ENCODE measurements around the gene FOSL1. TPM values are rescaled to one million over a fixed set of nuclear protein-coding genes. Genes with fewer than 3 reads are reported as not detected.

FOSL1 gene
- total and polyA plus RNA-seq, 2 of the 13 experiments (the other 11 are each of a cell fraction or from before 2014, with no cell fraction given): 4.0 to 4.1 TPM

GRCh38 chr11:65857853-65858680 is 42.1 kb downstream of the FOSL1 start, which contains the start of gene CFL1 (continued):
- peak; percentile 89 for TF ChIP-seq ELF1 (CRISPR knock-in tag; IDR thresholded peaks at IDR 0.05)
- TF ChIP-seq CREM (IDR thresholded peaks at IDR 0.05): peak; percentile 91
- no peak for TF ChIP-seq CREM (CRISPR knock-in tag; IDR thresholded peaks at IDR 0.05)
- peak; percentile 84 for TF ChIP-seq TAF15 (IDR thresholded peaks at IDR 0.05; ENCODE audit: low read depth, low read length, poor library complexity, severe bottlenecking)
- TF ChIP-seq ZMAT3 (CRISPR knock-in tag; conservative IDR thresholded peaks at IDR 0.05): 0 out of 2 replicates have a peak, but pooled peaks have one; percentile 42
- peak; percentile 52; the same call in 1 of the 2 replicates for TF ChIP-seq ESRRA (CRISPR knock-in tag; IDR thresholded peaks at IDR 0.05; ENCODE audit: low read depth)
- TF ChIP-seq ZNF232 (CRISPR knock-in tag; IDR thresholded peaks at IDR 0.05; ENCODE audit: borderline replicate concordance): no peak
- TF ChIP-seq KLF16 (CRISPR knock-in tag; IDR thresholded peaks at IDR 0.05): peak in 1 of 2 experiments; percentile 93; a peak in 2 of 4 replicates
- TF ChIP-seq ZNF616 (CRISPR knock-in tag; IDR thresholded peaks at IDR 0.05; ENCODE audit: low read depth): no peak; the same call in 1 of the 2 replicates
- no peak for TF ChIP-seq RELA (CRISPR knock-in tag; IDR thresholded peaks at IDR 0.05)
- peak; percentile 86 for TF ChIP-seq ZFY (CRISPR knock-in tag; IDR thresholded peaks at IDR 0.05)
- no peak for TF ChIP-seq SMARCE1 (IDR thresholded peaks at IDR 0.05; ENCODE audit: borderline replicate concordance)
- TF ChIP-seq NR1H2 (CRISPR knock-in tag; IDR thresholded peaks at IDR 0.05; ENCODE audit: borderline replicate concordance, low read depth): no peak
- TF ChIP-seq ZNF841 (CRISPR knock-in tag; IDR thresholded peaks at IDR 0.05; ENCODE audit: borderline replicate concordance): no peak
- peak; percentile 42 for TF ChIP-seq ZNF883 (CRISPR knock-in tag; IDR thresholded peaks at IDR 0.05; ENCODE audit: not compliant biosample characterization)
- 0 out of 2 replicates have a peak, but pooled peaks have one; percentile 41 for TF ChIP-seq ZFP1 (CRISPR knock-in tag; IDR thresholded peaks at IDR 0.05)
- TF ChIP-seq ZNF652 (CRISPR knock-in tag; IDR thresholded peaks at IDR 0.05; ENCODE audit: borderline replicate concordance, low read depth): no peak
- peak; percentile 75 for TF ChIP-seq SP4 (CRISPR knock-in tag; IDR thresholded peaks at IDR 0.05)
- TF ChIP-seq ZBTB7A (CRISPR knock-in tag; IDR thresholded peaks at IDR 0.05): no peak
- no peak for TF ChIP-seq MBD4 (IDR thresholded peaks at IDR 0.05; ENCODE audit: borderline replicate concordance, low read length)
- no peak for TF ChIP-seq HOXA7 (CRISPR knock-in tag; IDR thresholded peaks at IDR 0.05)
- no peak for TF ChIP-seq ZNF577 (CRISPR knock-in tag; IDR thresholded peaks at IDR 0.05; ENCODE audit: borderline replicate concordance, low read depth)
- TF ChIP-seq MAZ (IDR thresholded peaks at IDR 0.05; ENCODE audit: borderline replicate concordance, low read depth, low read length): peak; percentile 94
- TF ChIP-seq MAZ (CRISPR knock-in tag; IDR thresholded peaks at IDR 0.05; ENCODE audit: low read depth): peak; percentile 93
- peak; percentile 81; the same call in 1 of the 2 replicates for TF ChIP-seq ZNF607 (CRISPR knock-in tag; IDR thresholded peaks at IDR 0.05; ENCODE audit: borderline replicate concordance)
- TF ChIP-seq ZBTB42 (CRISPR knock-in tag; IDR thresholded peaks at IDR 0.05): peak; percentile 69; the same call in 1 of the 2 replicates
- TF ChIP-seq ZNF891 (CRISPR knock-in tag; IDR thresholded peaks at IDR 0.05): peak; percentile 82; the same call in 1 of the 2 replicates
- TF ChIP-seq MAX (IDR thresholded peaks at IDR 0.05): peak; percentile 68; the same call in 1 of the 2 replicates
- peak; percentile 81 for TF ChIP-seq ETV5 (CRISPR knock-in tag; IDR thresholded peaks at IDR 0.05; ENCODE audit: borderline replicate concordance)
- peak; percentile 60; the same call in 1 of the 2 replicates for TF ChIP-seq ZNF414 (CRISPR knock-in tag; IDR thresholded peaks at IDR 0.05)
- peak; percentile 69 for TF ChIP-seq ZNF768 (CRISPR knock-in tag; IDR thresholded peaks at IDR 0.05)
- TF ChIP-seq MED1 (CRISPR knock-in tag; IDR thresholded peaks at IDR 0.05): peak; percentile 52; the same call in 1 of the 2 replicates
- peak; percentile 77 for TF ChIP-seq SP2 (CRISPR knock-in tag; IDR thresholded peaks at IDR 0.05)
